Measurements from ENCODE around the gene KRT37.
A peak's percentile ranks its signal among the peaks of the same experiment; 100 is the strongest.
"Not testable (repeated sequence)": the region's sequence is repeated elsewhere in the genome, so short reads cannot be mapped to it uniquely, and the experiment has no call there.

The KRT37 gene

GRCh38 chr17:41434415-41434814 lies 10.0 kb upstream of the KRT37 start:
- no peak for DNase-seq (ENCODE audit: low read depth)

- no peak for DNase-seq (ENCODE audit: low read depth)
Measured at GRCh38 chr17:41434005-41434404, 9.6 kb upstream of the KRT37 start.

- no peak for DNase-seq (ENCODE audit: low read depth)
Measured at GRCh38 chr17:41433586-41433985, 9.2 kb upstream of the KRT37 start.

- not testable (repeated sequence) for DNase-seq (ENCODE audit: low read depth)
Measured at GRCh38 chr17:41430376-41430775, 6.0 kb upstream of the KRT37 start.

GRCh38 chr17:41429667-41430066 lies 5.3 kb upstream of the KRT37 start:
- no peak for DNase-seq (ENCODE audit: low read depth)

GRCh38 chr17:41428591-41429291 lies 4.4 kb upstream of the KRT37 start:
- no peak for DNase-seq (ENCODE audit: low read depth)

GRCh38 chr17:41422586-41422985 lies 1.8 kb downstream of the KRT37 start:
- DNase-seq (ENCODE audit: low read depth) = not testable (repeated sequence)

- no peak for DNase-seq (ENCODE audit: low read depth)
Measured at GRCh38 chr17:41421617-41422016, 2.8 kb downstream of the KRT37 start.

GRCh38 chr17:41421116-41421515 lies 3.3 kb downstream of the KRT37 start:
- no peak for DNase-seq (ENCODE audit: low read depth)

GRCh38 chr17:41420134-41420533 lies 4.3 kb downstream of the KRT37 start:
- DNase-seq (ENCODE audit: low read depth) = no peak

- DNase-seq (ENCODE audit: low read depth) = no peak
Measured at GRCh38 chr17:41419716-41420115, 4.7 kb downstream of the KRT37 start.

GRCh38 chr17:41418116-41418860 lies 6.1 kb downstream of the KRT37 start:
- DNase-seq (ENCODE audit: low read depth) = no peak

- no peak for DNase-seq (ENCODE audit: low read depth)
Measured at GRCh38 chr17:41417576-41418015, 6.8 kb downstream of the KRT37 start.

GRCh38 chr17:41417127-41417526 lies 7.3 kb downstream of the KRT37 start:
- no peak for DNase-seq (ENCODE audit: low read depth)

- DNase-seq (ENCODE audit: low read depth) = no peak
Measured at GRCh38 chr17:41416479-41416878, 7.9 kb downstream of the KRT37 start.

GRCh38 chr17:41415833-41416335 lies 8.5 kb downstream of the KRT37 start:
- peak; percentile 36 for DNase-seq (ENCODE audit: low read depth)

GRCh38 chr17:41415411-41415810 lies 9.0 kb downstream of the KRT37 start:
- no peak for DNase-seq (ENCODE audit: low read depth)

- no peak for DNase-seq (ENCODE audit: low read depth)
Measured at GRCh38 chr17:41413982-41414381, 10.4 kb downstream of the KRT37 start.

- DNase-seq (ENCODE audit: low read depth) = no peak
Measured at GRCh38 chr17:41413353-41413957, 10.9 kb downstream of the KRT37 start.

- DNase-seq (ENCODE audit: low read depth) = no peak
Measured at GRCh38 chr17:41411072-41411840, 13.1 kb downstream of the KRT37 start.

- no peak for DNase-seq (ENCODE audit: low read depth)
Measured at GRCh38 chr17:41407226-41407625, 17.2 kb downstream of the KRT37 start.

GRCh38 chr17:41406205-41406604 lies 18.2 kb downstream of the KRT37 start:
- DNase-seq (ENCODE audit: low read depth) = no peak

Measured in GM04504 (cell line).